Ishikawa (cell line): Measurements from ENCODE around the gene C13orf42.

Source experiments
- EGR1 ChIP-seq: IDR thresholded peaks from 2 replicates; pipeline ENCODE4 v1.6.1; 2012
- EP300 ChIP-seq: IDR thresholded peaks from 2 replicates; pipeline ENCODE4 v1.6.1; 2012; ENCODE audit warnings: borderline replicate concordance
- FOXM1 ChIP-seq: IDR thresholded peaks from 2 replicates; pipeline ENCODE4 v1.6.1; 2012; ENCODE audit warnings: low read depth, borderline replicate concordance

- TF ChIP-seq EGR1: no peak
- no peak for TF ChIP-seq FOXM1
- no peak for TF ChIP-seq EP300
Measured at GRCh38 chr13:51097353-51098043, 13.6 kb downstream of the C13orf42 start.
